ENCODE data around the gene NKG7. TPM values are rescaled to one million over a fixed set of nuclear protein-coding genes. Genes with fewer than 3 reads are reported as not detected.

Gene NKG7
- total and polyA plus RNA-seq, 2 of the 13 experiments (the other 11 are each of a cell fraction or from before 2014, with no cell fraction given): 0.40 TPM; not detected in 1

DNA sequence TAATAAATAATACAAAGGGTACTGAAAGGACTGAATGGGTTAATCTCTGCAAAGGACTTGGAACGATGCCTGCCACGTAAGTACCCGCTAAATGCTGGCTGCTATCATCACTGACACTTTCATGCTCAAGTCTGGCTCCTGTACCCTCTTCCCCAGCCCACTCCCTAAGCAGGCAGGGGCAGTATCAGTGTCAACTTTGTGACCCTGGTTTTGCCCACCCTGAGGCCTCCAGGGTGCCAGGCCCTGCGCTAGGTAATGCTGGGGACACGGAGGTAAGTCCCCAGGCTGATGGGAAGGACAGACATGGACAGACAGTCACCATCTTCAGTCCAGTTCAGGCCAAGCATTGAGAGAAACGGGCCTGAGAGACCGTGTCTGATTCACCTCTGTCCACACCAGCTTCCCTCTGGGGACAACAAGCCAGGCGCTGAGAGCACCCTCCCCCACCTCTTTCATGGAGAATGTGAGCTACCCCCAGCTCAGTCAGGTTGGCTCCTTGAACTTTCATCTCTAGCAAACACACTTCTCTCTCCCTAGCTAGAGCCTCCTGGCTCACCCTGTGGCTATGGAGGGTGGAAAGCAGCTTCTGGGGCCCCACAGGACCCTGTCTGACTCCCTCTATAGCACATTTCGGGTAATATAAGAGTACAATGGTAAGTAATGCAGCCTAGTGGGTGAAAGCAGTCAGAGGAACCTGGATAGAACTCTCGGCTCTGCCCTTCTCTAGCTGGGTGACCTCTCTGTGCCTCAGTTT is 7.1 kb downstream of the NKG7 start (continued):
- peak; percentile 67 for TF ChIP-seq MAZ (IDR thresholded peaks at IDR 0.05; ENCODE audit: borderline replicate concordance, low read depth, low read length)
- TF ChIP-seq MAZ (CRISPR knock-in tag; IDR thresholded peaks at IDR 0.05; ENCODE audit: low read depth): no peak; the same call in none of the 2 replicates
- TF ChIP-seq MBD4 (IDR thresholded peaks at IDR 0.05; ENCODE audit: borderline replicate concordance, low read length): no peak
- TF ChIP-seq ELF1 (CRISPR knock-in tag; IDR thresholded peaks at IDR 0.05): peak; percentile 45; the same call in 1 of the 2 replicates
- TF ChIP-seq FIP1L1 (IDR thresholded peaks at IDR 0.05; ENCODE audit: borderline replicate concordance, insufficient read depth, low read depth, low read length): no peak
- TF ChIP-seq, protein P1, sequence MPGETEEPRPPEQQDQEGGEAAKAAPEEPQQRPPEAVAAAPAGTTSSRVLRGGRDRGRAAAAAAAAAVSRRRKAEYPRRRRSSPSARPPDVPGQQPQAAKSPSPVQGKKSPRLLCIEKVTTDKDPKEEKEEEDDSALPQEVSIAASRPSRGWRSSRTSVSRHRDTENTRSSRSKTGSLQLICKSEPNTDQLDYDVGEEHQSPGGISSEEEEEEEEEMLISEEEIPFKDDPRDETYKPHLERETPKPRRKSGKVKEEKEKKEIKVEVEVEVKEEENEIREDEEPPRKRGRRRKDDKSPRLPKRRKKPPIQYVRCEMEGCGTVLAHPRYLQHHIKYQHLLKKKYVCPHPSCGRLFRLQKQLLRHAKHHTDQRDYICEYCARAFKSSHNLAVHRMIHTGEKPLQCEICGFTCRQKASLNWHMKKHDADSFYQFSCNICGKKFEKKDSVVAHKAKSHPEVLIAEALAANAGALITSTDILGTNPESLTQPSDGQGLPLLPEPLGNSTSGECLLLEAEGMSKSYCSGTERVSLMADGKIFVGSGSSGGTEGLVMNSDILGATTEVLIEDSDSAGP (CRISPR knock-in tag; IDR thresholded peaks at IDR 0.05; ENCODE audit: borderline replicate concordance): peak; percentile 26; the same call in 1 of the 2 replicates
- TF ChIP-seq SALL2 (CRISPR knock-in tag; IDR thresholded peaks at IDR 0.05): 0 out of 2 replicates have a peak, but pooled peaks have one; percentile 8
- peak; percentile 52 for TF ChIP-seq KAT8 (CRISPR knock-in tag; IDR thresholded peaks at IDR 0.05)
- TF ChIP-seq, protein P2, sequence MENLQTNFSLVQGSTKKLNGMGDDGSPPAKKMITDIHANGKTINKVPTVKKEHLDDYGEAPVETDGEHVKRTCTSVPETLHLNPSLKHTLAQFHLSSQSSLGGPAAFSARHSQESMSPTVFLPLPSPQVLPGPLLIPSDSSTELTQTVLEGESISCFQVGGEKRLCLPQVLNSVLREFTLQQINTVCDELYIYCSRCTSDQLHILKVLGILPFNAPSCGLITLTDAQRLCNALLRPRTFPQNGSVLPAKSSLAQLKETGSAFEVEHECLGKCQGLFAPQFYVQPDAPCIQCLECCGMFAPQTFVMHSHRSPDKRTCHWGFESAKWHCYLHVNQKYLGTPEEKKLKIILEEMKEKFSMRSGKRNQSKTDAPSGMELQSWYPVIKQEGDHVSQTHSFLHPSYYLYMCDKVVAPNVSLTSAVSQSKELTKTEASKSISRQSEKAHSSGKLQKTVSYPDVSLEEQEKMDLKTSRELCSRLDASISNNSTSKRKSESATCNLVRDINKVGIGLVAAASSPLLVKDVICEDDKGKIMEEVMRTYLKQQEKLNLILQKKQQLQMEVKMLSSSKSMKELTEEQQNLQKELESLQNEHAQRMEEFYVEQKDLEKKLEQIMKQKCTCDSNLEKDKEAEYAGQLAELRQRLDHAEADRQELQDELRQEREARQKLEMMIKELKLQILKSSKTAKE (CRISPR knock-in tag; IDR thresholded peaks at IDR 0.05; ENCODE audit: borderline replicate concordance): peak; percentile 51; the same call in 1 of the 2 replicates
- peak; percentile 35; the same call in 1 of the 2 replicates for TF ChIP-seq NCOR1 (IDR thresholded peaks at IDR 0.05; ENCODE audit: borderline replicate concordance, low read length)
- TF ChIP-seq, protein P3, sequence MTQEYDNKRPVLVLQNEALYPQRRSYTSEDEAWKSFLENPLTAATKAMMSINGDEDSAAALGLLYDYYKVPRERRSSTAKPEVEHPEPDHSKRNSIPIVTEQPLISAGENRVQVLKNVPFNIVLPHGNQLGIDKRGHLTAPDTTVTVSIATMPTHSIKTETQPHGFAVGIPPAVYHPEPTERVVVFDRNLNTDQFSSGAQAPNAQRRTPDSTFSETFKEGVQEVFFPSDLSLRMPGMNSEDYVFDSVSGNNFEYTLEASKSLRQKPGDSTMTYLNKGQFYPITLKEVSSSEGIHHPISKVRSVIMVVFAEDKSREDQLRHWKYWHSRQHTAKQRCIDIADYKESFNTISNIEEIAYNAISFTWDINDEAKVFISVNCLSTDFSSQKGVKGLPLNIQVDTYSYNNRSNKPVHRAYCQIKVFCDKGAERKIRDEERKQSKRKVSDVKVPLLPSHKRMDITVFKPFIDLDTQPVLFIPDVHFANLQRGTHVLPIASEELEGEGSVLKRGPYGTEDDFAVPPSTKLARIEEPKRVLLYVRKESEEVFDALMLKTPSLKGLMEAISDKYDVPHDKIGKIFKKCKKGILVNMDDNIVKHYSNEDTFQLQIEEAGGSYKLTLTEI (CRISPR knock-in tag; conservative IDR thresholded peaks at IDR 0.05): no peak
- TF ChIP-seq, protein P4, sequence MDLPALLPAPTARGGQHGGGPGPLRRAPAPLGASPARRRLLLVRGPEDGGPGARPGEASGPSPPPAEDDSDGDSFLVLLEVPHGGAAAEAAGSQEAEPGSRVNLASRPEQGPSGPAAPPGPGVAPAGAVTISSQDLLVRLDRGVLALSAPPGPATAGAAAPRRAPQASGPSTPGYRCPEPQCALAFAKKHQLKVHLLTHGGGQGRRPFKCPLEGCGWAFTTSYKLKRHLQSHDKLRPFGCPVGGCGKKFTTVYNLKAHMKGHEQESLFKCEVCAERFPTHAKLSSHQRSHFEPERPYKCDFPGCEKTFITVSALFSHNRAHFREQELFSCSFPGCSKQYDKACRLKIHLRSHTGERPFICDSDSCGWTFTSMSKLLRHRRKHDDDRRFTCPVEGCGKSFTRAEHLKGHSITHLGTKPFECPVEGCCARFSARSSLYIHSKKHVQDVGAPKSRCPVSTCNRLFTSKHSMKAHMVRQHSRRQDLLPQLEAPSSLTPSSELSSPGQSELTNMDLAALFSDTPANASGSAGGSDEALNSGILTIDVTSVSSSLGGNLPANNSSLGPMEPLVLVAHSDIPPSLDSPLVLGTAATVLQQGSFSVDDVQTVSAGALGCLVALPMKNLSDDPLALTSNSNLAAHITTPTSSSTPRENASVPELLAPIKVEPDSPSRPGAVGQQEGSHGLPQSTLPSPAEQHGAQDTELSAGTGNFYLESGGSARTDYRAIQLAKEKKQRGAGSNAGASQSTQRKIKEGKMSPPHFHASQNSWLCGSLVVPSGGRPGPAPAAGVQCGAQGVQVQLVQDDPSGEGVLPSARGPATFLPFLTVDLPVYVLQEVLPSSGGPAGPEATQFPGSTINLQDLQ (CRISPR knock-in tag; IDR thresholded peaks at IDR 0.05): peak; percentile 42; the same call in 1 of the 2 replicates
- peak; percentile 94; the same call in 1 of the 2 replicates for TF ChIP-seq ZFP90 (CRISPR knock-in tag; IDR thresholded peaks at IDR 0.05; ENCODE audit: borderline replicate concordance)
- no peak for TF ChIP-seq SATB2 (CRISPR knock-in tag; IDR thresholded peaks at IDR 0.05)
- no peak for TF ChIP-seq KMT2B (CRISPR knock-in tag; IDR thresholded peaks at IDR 0.05)
- TF ChIP-seq, protein P5, sequence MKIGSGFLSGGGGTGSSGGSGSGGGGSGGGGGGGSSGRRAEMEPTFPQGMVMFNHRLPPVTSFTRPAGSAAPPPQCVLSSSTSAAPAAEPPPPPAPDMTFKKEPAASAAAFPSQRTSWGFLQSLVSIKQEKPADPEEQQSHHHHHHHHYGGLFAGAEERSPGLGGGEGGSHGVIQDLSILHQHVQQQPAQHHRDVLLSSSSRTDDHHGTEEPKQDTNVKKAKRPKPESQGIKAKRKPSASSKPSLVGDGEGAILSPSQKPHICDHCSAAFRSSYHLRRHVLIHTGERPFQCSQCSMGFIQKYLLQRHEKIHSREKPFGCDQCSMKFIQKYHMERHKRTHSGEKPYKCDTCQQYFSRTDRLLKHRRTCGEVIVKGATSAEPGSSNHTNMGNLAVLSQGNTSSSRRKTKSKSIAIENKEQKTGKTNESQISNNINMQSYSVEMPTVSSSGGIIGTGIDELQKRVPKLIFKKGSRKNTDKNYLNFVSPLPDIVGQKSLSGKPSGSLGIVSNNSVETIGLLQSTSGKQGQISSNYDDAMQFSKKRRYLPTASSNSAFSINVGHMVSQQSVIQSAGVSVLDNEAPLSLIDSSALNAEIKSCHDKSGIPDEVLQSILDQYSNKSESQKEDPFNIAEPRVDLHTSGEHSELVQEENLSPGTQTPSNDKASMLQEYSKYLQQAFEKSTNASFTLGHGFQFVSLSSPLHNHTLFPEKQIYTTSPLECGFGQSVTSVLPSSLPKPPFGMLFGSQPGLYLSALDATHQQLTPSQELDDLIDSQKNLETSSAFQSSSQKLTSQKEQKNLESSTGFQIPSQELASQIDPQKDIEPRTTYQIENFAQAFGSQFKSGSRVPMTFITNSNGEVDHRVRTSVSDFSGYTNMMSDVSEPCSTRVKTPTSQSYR (CRISPR knock-in tag; IDR thresholded peaks at IDR 0.05; ENCODE audit: borderline replicate concordance): peak; percentile 98

Data from HepG2 (cell line).